NOMO-1 (cell line): Measurements from ENCODE around the gene WDR19.

Source experiments
- DNase-seq, 2 experiments: peaks; one replicate each; lab custom pipeline; 2025; ENCODE audit not compliant: unreplicated experiment in 2 of 2; lab: John Stamatoyannopoulos, UW

Gene WDR19

GRCh38 chr4:39295784-39296183, 113.5 kb downstream of the WDR19 start:
- no peak for DNase-seq

GRCh38 chr4:39302901-39303300, 120.6 kb downstream of the WDR19 start:
- DNase-seq = no peak

GRCh38 chr4:39303871-39304270, 121.5 kb downstream of the WDR19 start:
- no peak for DNase-seq

GRCh38 chr4:39304651-39305050, 122.3 kb downstream of the WDR19 start:
- no peak for DNase-seq

GRCh38 chr4:39305912-39306677, 123.8 kb downstream of the WDR19 start:
- DNase-seq = no peak

- no peak for DNase-seq
Observed at GRCh38 chr4:39308611-39309010, 126.3 kb downstream of the WDR19 start.

- DNase-seq = no peak
Observed at GRCh38 chr4:39312816-39313215, 130.5 kb downstream of the WDR19 start.

GRCh38 chr4:39319676-39320075, 137.3 kb downstream of the WDR19 start:
- no peak for DNase-seq

GRCh38 chr4:39320381-39321115, 138.2 kb downstream of the WDR19 start:
- no peak for DNase-seq

- DNase-seq = no peak
Observed at GRCh38 chr4:39323821-39324220, 141.5 kb downstream of the WDR19 start.

- DNase-seq = no peak
Observed at GRCh38 chr4:39324446-39324845, 142.1 kb downstream of the WDR19 start.

- DNase-seq = no peak
Observed at GRCh38 chr4:39324897-39325613, 142.7 kb downstream of the WDR19 start.

- DNase-seq = no peak
Observed at GRCh38 chr4:39326468-39326977, 144.2 kb downstream of the WDR19 start.

GRCh38 chr4:39330353-39330752, 148.0 kb downstream of the WDR19 start:
- DNase-seq = no peak

GRCh38 chr4:39331191-39331590, 148.9 kb downstream of the WDR19 start:
- no peak for DNase-seq
